Mucosa of descending colon (tissue), 3 donors: ENCODE results near the gene AHCTF1. TPM values are rescaled to one million over a fixed set of nuclear protein-coding genes. Genes with fewer than 3 reads are reported as not detected.

Source experiments
- ATAC-seq: fragments of 200-7000 bp; cut with Tn5 transposase; one replicate; pipeline ENCODE4 v1.9.1; 2020; ENCODE audit warnings: mild to moderate bottlenecking, moderate library complexity
- DNase-seq, 3 donors: peaks; one replicate each; pipeline ENCODE4 v3.0.0-alpha.2; 2020
- H3K36me3 ChIP-seq: fragments of 200-600 bp; one replicate; pipeline ENCODE4 v1.8.0; 2021; ENCODE audit warnings: low read depth, mild to moderate bottlenecking
- H3K4me1 ChIP-seq: fragments of 200-600 bp; one replicate; pipeline ENCODE4 v1.8.0; 2021; ENCODE audit warnings: low read depth, mild to moderate bottlenecking
- H3K4me3 ChIP-seq: fragments of 200-600 bp; one replicate; pipeline ENCODE4 v1.8.0; 2021; ENCODE audit warnings: mild to moderate bottlenecking
- H3K9me3 ChIP-seq: fragments of 200-600 bp; one replicate; pipeline ENCODE4 v1.8.0; 2021; ENCODE audit warnings: mild to moderate bottlenecking
- CTCF ChIP-seq: fragments of 200-600 bp; IDR thresholded peaks from one replicate; pipeline ENCODE4 v1.8.0; 2022; ENCODE audit warnings: antibody characterized with exemption, mild to moderate bottlenecking
- intact Hi-C, 2 donors: fragments of 100-400 bp; cut with DNase I in 1 of 2; cut with micrococcal nuclease in 1 of 2; formaldehyde crosslinking; loops; one replicate each; pipeline versions ENCODE4 v1.11.0 to v1.11.1; 2022; cut with DNase I, micrococcal nuclease
- total RNA-seq, 3 donors: library from RNA; stranded (reverse); fragmentation: NEBNext Ultra II Directional in 2 of 3; extraction: Animal tissue kit (Norgen Biotek cat#: 25700) in 2 of 3; gene quantifications; one replicate each; pipeline versions ENCODE4 v1.2.1 to v1.2.4, GENCODE V29; 2021 to 2023
- donor health status: DM: no; HTN: no; CAD: no; lungs with moderate emphysema.
- donor health status: DM: no; HTN: no; CAD: no.
- donor health status: DM: no; HTN: yes; CAD: no.

Gene AHCTF1
- total RNA-seq, 3 donors from 2014 or later, result 25.5 to 41.6 (median 27.6) TPM

- no peak for TF ChIP-seq CTCF
- Histone ChIP-seq H3K9me3 (no peaks in the 10 kb centered on the region), H3K36me3 (no peaks in the 10 kb centered on the region), H3K4me1 (no peaks in the 10 kb centered on the region), H3K4me3 (no peak overlapping the region)
- intact Hi-C loops, result no loop called here
- DNase-seq (peak in 1 of 3 donors; percentile 43), ATAC-seq (peak; percentile 79)
Observed at GRCh38 chr1:246794828-246795671, 136.7 kb downstream of the AHCTF1 start.

- ATAC-seq (no peak), DNase-seq (no peak)
- Histone ChIP-seq H3K4me3 (no peak overlapping the region), H3K36me3 (no peaks in the 10 kb centered on the region), H3K9me3 (no peaks in the 10 kb centered on the region), H3K4me1 (no peaks in the 10 kb centered on the region)
- no peak for TF ChIP-seq CTCF
- intact Hi-C loops, result no loop called here
Observed at GRCh38 chr1:246794048-246794827, 137.5 kb downstream of the AHCTF1 start.

GRCh38 chr1:246793356-246793896 lies 138.3 kb downstream of the AHCTF1 start:
- Histone ChIP-seq H3K36me3 (no peaks in the 10 kb centered on the region), H3K4me3 (no peak overlapping the region), H3K4me1 (no peaks in the 10 kb centered on the region), H3K9me3 (no peaks in the 10 kb centered on the region)
- no peak for DNase-seq
- no peak for ATAC-seq
- intact Hi-C loops, result no loop called here
- TF ChIP-seq CTCF, result no peak

GRCh38 chr1:246792603-246793002 lies 139.1 kb downstream of the AHCTF1 start:
- Histone ChIP-seq H3K36me3 (no peaks in the 10 kb centered on the region), H3K4me3 (no peak overlapping the region), H3K9me3 (no peaks in the 10 kb centered on the region), H3K4me1 (no peaks in the 10 kb centered on the region)
- no peak for ATAC-seq
- intact Hi-C loops, result no loop called here
- TF ChIP-seq CTCF, result no peak
- no peak for DNase-seq

GRCh38 chr1:246791303-246791918 lies 140.3 kb downstream of the AHCTF1 start:
- H3K36me3 ChIP-seq, result no peaks in the 10 kb centered on the region
- no peak for ATAC-seq
- H3K9me3 ChIP-seq, result no peaks in the 10 kb centered on the region
- no peak for TF ChIP-seq CTCF
- H3K4me3 ChIP-seq, result no peak overlapping the region
- intact Hi-C loops, result no loop called here
- no peak for DNase-seq
- H3K4me1 ChIP-seq, result no peaks in the 10 kb centered on the region
